ENCODE results near the gene CUL7.
A peak's percentile ranks its signal among the peaks of the same experiment; 100 is the strongest.
"Not testable (repeated sequence)": the region's sequence is repeated elsewhere in the genome, so short reads cannot be mapped to it uniquely, and the experiment has no call there.

Gene CUL7

DNA sequence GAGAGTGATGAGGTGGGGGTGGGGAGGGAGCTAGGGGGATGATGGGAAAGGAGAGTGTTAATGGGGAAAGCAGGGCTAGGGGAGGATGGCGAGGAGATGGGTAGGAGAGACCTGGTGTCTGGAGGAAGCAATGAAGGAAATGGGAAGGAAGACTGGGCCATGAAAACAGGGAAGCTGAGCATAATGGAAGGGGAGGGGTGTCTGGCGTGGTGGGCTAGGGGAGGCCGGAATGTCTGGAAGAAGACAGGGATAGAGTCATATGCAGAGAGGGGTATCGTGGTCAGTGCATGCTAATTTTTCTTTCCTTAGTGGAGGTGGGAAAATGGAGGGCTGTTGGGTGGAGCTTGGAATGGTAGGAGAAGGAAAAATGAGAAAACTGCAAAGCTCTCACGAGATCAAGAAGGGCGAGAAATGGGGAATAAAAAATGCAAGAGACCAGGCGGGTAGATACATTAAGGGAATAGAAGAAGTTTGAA, 39.2 kb downstream of the CUL7 start:
- DNase-seq (ENCODE audit: low spot score): peak; percentile 39

DNA sequence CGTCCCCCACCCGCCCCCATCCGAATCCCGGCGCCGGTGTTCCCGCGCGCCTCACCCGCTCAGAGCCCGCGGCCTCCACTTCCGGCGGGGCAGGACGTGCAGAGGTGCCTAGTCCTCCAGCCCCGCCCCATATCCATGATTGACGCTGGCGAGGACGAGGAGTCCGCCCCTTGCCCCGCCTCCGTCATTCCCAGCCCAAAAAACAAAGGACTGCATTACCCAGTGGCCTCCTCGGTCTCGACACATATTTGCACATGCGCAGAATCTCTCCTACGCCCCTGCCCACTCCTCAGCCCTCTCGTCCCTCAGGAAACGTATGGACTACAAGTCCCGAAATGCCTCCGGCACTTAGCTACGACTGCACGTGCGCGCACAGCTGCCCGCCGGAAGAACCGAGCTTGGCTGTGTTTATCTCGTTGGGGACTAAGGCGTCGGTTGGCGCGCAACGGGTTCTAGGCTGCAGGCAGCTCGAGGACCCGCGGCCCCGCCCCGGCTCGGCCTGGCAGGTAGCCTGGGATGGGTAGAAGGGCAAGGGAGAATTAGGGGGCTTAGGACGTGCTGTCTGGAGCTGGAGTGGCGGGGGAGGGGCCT, 39.7 kb downstream of the CUL7 start, which contains the start of the genes KLHDC3 and MEA1:
Gene KLHDC3 (plus strand): TSS at position 407 of the 591 bp plus-strand sequence. CDS start 2,944 bp downstream, outside the sequence.
Gene MEA1 (minus strand): TSS at position 104 of the 591 bp plus-strand sequence. CDS start 133 bp downstream, outside the sequence.
- DNase-seq (ENCODE audit: low spot score): peak; percentile 100

DNA sequence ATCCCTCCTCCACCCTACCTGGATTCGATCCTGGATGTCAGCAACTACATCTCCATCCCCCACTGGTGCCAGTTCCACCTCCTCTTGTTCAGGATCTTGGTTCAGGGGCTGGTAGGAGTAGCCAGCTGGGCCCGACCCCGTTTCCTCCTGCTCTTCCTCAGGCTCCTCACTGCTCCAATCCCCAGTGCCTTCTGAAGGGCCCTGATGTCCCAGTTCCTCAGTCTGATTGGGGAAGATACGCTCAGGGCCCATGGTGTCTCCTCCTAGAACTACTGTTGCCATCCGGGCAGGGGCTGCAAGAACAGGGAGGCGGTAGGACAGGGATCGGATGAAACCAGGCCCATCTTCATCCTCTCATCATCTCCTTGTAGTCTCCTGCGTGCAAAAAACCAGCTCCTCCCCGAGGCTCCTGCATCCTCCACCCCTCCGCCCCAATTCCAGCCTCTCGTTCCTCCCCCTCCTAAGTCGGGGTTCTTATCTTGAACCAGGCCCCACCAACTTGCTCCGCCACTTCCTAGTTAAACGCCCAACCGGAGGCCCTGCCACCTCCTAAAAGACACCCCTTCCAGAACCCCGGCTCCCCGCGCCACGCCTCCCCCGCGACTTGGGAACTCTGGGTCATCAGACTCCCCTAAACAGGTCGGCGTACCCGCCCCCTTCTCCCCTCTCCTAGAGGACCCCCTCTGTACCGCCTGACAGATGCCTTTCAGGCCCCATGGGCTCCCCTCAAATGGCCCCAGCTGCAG, 40.4 kb downstream of the CUL7 start:
- DNase-seq (ENCODE audit: low spot score): peak; percentile 67

DNA sequence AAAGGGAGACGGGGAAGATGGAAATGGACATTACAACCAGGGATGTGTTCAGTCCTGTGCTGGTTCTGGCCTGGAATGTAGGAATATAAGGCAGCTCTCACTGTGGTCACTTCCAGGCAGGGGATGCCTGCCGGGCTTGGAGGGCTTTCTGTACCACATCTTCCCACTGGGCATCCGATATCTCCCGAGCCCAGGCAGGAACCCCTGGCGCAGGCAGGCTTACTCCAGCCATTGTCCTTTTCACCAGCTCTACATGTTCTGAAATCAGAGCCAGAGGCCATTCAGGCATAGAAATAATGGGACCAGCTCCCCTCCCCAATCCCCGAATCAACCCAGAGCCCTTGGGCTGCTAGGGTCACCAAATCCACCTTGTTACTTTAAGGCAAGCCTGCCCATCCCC, 41.3 kb downstream of the CUL7 start:
- DNase-seq (ENCODE audit: low spot score): no peak

- no peak for DNase-seq (ENCODE audit: low spot score)
Measured at GRCh38 chr6:43011207-43011606, 42.4 kb downstream of the CUL7 start.

DNA sequence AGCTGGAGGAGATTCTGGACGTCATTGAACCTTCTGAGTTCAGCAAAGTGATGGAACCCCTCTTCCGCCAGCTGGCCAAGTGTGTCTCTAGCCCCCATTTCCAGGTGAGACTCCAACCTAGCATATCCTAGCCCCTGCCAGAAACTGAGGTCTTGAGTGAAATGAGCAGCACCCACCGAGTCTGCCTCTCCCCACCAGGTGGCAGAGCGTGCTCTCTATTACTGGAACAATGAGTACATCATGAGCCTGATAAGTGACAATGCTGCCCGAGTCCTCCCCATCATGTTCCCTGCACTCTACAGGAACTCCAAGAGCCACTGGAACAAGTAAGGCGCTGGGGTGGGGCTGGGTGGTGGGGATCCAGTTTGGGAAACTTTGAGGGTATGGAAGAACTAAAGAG, 44.5 kb downstream of the CUL7 start:
- DNase-seq (ENCODE audit: low spot score): peak; percentile 80

GRCh38 chr6:43007126-43007525, 46.5 kb downstream of the CUL7 start:
- no peak for DNase-seq (ENCODE audit: low spot score)

DNA sequence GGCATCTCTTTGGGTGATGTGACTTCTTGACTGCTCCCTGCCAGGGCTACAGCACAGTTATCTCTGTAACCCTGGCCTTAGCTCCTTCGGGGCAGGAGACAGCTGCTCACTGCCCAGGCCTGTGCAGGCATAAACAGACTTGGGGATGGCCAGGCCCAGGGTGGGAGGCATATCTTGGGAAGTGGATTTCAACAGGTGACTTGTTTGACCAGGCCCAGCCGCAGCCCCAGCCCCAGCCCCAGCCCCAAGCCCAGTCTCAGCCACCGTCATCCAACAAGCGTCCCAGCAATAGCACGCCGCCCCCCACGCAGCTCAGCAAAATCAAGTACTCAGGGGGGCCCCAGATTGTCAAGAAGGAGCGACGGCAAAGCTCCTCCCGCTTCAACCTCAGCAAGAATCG, 47.4 kb downstream of the CUL7 start:
- no peak for DNase-seq (ENCODE audit: low spot score)

- no peak for DNase-seq (ENCODE audit: low spot score)
Measured at GRCh38 chr6:43005844-43006243, 47.8 kb downstream of the CUL7 start.

DNA sequence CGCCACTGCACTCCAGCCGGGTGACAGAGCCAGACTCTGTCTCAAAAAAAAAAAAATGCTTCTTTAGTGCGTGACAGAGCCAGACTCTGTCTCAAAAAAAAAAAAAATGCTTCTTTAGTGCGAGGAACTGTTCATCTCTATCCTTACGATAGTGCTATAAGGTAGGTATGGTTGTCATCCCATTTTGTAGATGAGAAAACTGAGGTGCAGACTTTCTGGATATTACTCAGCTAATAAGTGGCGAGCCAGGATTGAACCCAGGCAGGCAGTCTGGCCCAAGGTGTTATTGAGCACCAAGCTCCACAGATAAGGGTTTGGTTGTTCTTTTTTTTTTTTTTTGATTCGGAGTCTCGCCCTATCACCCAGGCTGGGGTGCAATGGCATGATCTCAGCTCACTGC, 51.8 kb downstream of the CUL7 start:
- no peak for DNase-seq (ENCODE audit: low spot score)

DNA sequence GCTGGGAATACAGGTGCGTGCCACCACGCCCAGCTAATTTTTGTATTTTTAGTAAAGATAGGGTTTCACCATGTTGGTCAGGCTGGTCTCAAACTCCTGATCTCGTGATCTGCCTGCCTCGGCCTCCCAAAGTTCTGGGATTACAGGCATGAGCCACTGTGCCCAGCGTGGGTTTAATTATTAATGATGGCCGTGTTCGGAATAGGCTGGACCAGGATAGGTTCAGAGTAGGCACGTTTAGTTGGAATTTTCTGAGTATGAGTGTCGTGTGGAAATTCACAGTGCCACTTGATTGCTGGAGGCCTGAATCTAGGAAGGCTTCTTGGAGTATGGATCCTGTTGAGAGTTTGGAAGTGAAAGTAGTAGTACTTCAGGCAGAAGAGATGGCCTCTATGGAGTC, 55.4 kb downstream of the CUL7 start:
- DNase-seq (ENCODE audit: low spot score): not testable (repeated sequence)

DNA sequence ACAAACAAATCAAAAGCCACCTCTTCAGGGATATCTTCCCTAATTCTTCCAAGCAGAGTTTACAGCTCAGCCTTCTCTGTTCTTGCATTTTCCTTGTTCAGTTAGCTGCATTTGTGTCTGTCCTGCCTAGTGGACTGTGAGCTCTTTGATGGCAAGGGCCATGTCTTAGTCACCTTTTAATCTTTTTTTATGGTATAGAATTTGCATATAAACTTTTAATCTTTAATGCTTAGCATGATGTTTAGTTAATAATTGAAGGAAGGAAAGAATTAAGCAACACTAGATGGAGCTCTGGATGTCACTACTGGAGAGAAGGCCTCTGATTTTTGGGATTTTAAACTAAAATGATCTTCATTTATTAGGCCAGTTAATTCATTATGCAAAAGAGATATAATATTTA, 57.1 kb downstream of the CUL7 start:
- DNase-seq (ENCODE audit: low spot score): no peak

GRCh38 chr6:42993445-42993844, 60.2 kb downstream of the CUL7 start:
- DNase-seq (ENCODE audit: low spot score): no peak

GRCh38 chr6:42989923-42990322, 63.7 kb downstream of the CUL7 start:
- no peak for DNase-seq (ENCODE audit: low spot score)

DNA sequence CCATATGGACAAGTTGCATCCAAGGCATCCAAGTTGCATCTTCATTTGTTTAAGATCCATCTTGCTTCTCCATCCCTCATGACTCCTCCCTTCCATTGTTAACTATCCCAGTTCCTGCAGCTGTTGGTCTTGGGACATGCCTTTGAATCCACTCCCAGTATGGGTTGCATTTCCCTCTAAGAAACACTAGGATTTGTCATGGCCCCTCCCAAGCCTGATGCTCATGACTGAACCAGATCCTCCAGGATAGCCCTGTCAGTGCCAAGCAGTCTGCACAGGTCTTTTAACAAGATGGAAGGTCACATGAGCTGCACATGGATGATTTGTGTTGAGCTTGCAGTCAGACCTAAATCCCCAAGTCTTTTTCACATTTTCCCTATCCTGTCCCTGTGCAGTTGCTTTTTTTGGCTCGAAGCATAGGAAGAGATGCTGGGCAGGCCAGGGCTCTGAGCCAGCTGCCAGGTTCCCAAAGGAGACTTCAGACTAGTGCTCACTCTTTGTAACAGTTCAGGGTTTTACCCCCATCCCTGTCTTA, 65.1 kb downstream of the CUL7 start:
- no peak for DNase-seq (ENCODE audit: low spot score)
